GM12874 (cell line): Measurements from ENCODE around the gene ZNF283.

Experiments used
- TF ChIP-seq, protein P1 (sequence below): IDR thresholded peaks from 2 replicates; pipeline ENCODE4 v1.5.1; 2011; ENCODE audit warnings: low read depth, mild to moderate bottlenecking, control low read depth, low read length, moderate library complexity; ENCODE audit not compliant: insufficient read depth

The ZNF283 gene

DNA sequence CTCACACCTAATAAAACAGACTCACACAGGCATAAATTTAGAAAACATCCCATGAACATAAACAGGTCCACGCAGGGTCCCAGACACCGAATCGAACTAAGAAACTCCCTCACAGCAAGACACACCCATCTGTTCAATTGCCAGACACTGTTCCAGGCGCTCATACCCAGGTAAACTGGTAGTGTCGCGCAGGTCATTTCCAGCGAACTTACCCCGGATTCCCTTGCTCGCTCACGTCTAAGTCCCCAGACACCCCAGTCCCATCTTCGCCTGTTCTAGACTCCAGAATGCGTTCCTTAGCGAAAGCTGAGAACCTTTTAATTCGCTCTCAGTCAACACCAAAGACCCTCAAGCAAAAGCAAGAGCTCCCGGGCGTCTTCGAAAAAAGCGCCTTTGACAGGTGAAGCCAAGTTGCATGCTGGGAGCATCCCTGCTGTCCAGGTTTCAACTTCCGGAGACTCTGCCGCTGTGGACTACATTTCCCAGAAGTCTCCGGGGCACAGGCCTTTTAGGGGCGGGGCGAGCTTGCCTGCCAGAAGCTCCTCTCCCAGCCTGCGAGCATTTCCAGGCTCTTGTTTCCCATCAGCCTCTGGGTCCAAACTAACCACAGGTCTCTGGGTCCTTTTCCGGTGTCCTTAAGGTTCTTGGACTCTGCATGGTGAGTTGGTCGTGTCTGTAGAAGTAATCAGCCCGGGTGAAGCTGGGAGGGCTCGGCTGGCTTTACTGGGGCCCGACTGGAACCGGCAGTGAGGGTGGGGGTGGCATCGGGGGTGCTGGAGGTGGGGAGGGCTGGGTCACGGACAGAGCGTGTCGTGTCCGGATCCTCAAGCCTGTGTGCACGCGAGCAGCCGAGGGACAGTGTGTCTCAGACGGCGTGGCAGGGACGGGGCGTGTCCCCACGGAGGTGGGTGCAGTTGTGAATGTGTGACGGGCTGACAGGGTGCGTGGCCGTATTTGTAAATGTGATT is at the start of gene ZNF283:
ZNF283 (plus strand) TSS at position 535 of the 968 bp plus-strand sequence. CDS start 6,184 bp downstream, outside the sequence.
- TF ChIP-seq, protein P1, sequence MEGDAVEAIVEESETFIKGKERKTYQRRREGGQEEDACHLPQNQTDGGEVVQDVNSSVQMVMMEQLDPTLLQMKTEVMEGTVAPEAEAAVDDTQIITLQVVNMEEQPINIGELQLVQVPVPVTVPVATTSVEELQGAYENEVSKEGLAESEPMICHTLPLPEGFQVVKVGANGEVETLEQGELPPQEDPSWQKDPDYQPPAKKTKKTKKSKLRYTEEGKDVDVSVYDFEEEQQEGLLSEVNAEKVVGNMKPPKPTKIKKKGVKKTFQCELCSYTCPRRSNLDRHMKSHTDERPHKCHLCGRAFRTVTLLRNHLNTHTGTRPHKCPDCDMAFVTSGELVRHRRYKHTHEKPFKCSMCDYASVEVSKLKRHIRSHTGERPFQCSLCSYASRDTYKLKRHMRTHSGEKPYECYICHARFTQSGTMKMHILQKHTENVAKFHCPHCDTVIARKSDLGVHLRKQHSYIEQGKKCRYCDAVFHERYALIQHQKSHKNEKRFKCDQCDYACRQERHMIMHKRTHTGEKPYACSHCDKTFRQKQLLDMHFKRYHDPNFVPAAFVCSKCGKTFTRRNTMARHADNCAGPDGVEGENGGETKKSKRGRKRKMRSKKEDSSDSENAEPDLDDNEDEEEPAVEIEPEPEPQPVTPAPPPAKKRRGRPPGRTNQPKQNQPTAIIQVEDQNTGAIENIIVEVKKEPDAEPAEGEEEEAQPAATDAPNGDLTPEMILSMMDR, result no peak

GRCh38 chr19:43778651-43779050 is 48.5 kb upstream of the ZNF283 start:
- TF ChIP-seq, protein P1, result no peak

- TF ChIP-seq, protein P1, result no peak
These were observed 47.8 kb upstream of the ZNF283 start for GRCh38 chr19:43779147-43779819.

GRCh38 chr19:43779820-43780219 is 47.3 kb upstream of the ZNF283 start:
- TF ChIP-seq, protein P1, result peak; percentile 57

DNA sequence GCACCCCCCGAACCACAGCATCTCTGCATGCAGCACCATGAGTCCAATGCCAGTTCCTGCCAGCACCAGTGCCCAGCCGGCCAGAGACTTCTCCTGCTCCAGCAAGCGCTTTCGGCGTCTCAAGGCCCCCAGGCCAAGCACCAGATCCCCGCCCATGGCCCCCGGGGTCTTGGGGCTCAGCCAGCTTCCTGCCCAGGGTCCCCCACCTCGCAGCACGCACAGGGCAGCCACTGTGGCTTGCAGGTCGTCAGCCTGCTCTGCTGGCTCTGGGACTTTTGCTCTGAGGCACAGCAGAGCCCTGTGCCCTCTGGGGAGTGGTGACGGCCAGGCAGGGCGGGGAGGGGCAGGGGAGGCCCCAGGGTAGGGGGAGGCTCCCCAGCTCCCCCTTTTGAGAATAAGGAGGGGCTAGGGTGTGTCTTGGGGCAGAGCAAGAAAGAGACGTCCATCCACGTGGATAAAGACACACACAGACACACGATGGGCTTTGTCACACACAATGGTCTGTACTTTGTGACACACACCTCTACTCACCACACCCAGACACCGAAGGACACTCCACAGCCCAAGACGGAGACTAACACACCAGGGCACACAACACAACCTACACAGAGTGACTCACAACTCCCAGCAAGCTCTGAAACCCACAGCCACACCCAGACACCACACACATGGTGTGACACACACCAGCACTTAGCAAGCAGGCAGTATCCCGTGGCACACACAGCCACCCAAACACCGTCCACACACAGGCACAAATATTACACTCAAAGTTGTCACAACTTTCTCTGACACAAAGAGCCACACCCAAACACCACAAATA is 46.2 kb upstream of the ZNF283 start, which contains the start of gene KCNN4:
KCNN4 (minus strand) TSS at position 268 of the 820 bp plus-strand sequence; CDS start at position 156, 112 bp downstream.
- TF ChIP-seq, protein P1, result no peak

- TF ChIP-seq, protein P1, result no peak
These were observed 45.4 kb upstream of the ZNF283 start for GRCh38 chr19:43781630-43782310.
